NT2/D1 (cell line): ENCODE data around the gene CCL11.

Experiments
- SUZ12 ChIP-seq: IDR thresholded peaks from 2 replicates; pipeline ENCODE4 v1.6.1; 2011; ENCODE audit not compliant: insufficient read length, insufficient read depth; ENCODE audit errors: extremely low read depth
- YY1 ChIP-seq: IDR thresholded peaks from 2 replicates; pipeline ENCODE4 v1.6.1; 2011; ENCODE audit not compliant: insufficient read length, insufficient read depth
- ZNF274 ChIP-seq: IDR thresholded peaks from 2 replicates; pipeline ENCODE4 v1.6.1; 2011; ENCODE audit warnings: mild to moderate bottlenecking, low read depth, low read length

GRCh38 chr17:34299027-34299426 lies 13.5 kb downstream of the CCL11 start:
- TF ChIP-seq YY1 (no peak), ZNF274 (no peak), SUZ12 (no peak)
